ENCODE measurements around the gene PLBD2. TPM values are rescaled to one million over a fixed set of nuclear protein-coding genes. Genes with fewer than 3 reads are reported as not detected.

The PLBD2 gene
- total RNA-seq, 2 donors from 2014 or later = 54.1 to 104 TPM

- no peaks in the 10 kb centered on the region for H3K4me1 ChIP-seq (ENCODE audit: control insufficient read depth in 1 of 2, low read depth in 2 of 2)
- H3K9me3 ChIP-seq = no peaks in the 10 kb centered on the region
- ATAC-seq (ENCODE audit: insufficient number of reproducible peaks, low FRiP score, low read depth) (no peak), DNase-seq (ENCODE audit: low spot score) (no peak)
- H3K36me3 ChIP-seq = peaks cover 50% of the 10 kb centered on the region
- TF ChIP-seq, protein P1, sequence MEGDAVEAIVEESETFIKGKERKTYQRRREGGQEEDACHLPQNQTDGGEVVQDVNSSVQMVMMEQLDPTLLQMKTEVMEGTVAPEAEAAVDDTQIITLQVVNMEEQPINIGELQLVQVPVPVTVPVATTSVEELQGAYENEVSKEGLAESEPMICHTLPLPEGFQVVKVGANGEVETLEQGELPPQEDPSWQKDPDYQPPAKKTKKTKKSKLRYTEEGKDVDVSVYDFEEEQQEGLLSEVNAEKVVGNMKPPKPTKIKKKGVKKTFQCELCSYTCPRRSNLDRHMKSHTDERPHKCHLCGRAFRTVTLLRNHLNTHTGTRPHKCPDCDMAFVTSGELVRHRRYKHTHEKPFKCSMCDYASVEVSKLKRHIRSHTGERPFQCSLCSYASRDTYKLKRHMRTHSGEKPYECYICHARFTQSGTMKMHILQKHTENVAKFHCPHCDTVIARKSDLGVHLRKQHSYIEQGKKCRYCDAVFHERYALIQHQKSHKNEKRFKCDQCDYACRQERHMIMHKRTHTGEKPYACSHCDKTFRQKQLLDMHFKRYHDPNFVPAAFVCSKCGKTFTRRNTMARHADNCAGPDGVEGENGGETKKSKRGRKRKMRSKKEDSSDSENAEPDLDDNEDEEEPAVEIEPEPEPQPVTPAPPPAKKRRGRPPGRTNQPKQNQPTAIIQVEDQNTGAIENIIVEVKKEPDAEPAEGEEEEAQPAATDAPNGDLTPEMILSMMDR (IDR thresholded peaks at IDR 0.05) = no peak
- H3K4me3 ChIP-seq = no peak overlapping the region
- H3K27ac ChIP-seq = no peak overlapping the region
- H3K27me3 ChIP-seq (replicated peaks; ENCODE audit: insufficient read depth) = no peaks in the 10 kb centered on the region
These were observed 28.6 kb downstream of the PLBD2 start for GRCh38 chr12:113386866-113387566.

- H3K9me3 ChIP-seq = no peaks in the 10 kb centered on the region
- no peak for ATAC-seq (ENCODE audit: insufficient number of reproducible peaks, low FRiP score, low read depth)
- H3K36me3 ChIP-seq = peaks cover 50% of the 10 kb centered on the region
- no peaks in the 10 kb centered on the region for H3K4me1 ChIP-seq (ENCODE audit: control insufficient read depth in 1 of 2, low read depth in 2 of 2)
- H3K27ac ChIP-seq = no peak overlapping the region
- H3K4me3 ChIP-seq = no peak overlapping the region
- DNase-seq (ENCODE audit: low spot score) = no peak
- TF ChIP-seq, protein P1 (IDR thresholded peaks at IDR 0.05) = no peak
- H3K27me3 ChIP-seq (replicated peaks; ENCODE audit: insufficient read depth) = no peaks in the 10 kb centered on the region
These were observed 29.2 kb downstream of the PLBD2 start for GRCh38 chr12:113387631-113388030.

GRCh38 chr12:113388351-113388750, 30.0 kb downstream of the PLBD2 start:
- DNase-seq (ENCODE audit: low spot score) = no peak
- H3K36me3 ChIP-seq = peaks cover 46% of the 10 kb centered on the region
- ATAC-seq (ENCODE audit: insufficient number of reproducible peaks, low FRiP score, low read depth) = no peak
- H3K27ac ChIP-seq = no peak overlapping the region
- no peaks in the 10 kb centered on the region for H3K4me1 ChIP-seq (ENCODE audit: control insufficient read depth in 1 of 2, low read depth in 2 of 2)
- H3K9me3 ChIP-seq = no peaks in the 10 kb centered on the region
- H3K27me3 ChIP-seq (replicated peaks; ENCODE audit: insufficient read depth) = no peaks in the 10 kb centered on the region
- TF ChIP-seq, protein P1 (IDR thresholded peaks at IDR 0.05) = no peak
- H3K4me3 ChIP-seq = no peak overlapping the region

GRCh38 chr12:113390064-113391043, 32.0 kb downstream of the PLBD2 start:
- Histone ChIP-seq H3K27ac (no peak overlapping the region), H3K36me3 (peaks cover 27% of the 10 kb centered on the region), H3K9me3 (no peaks in the 10 kb centered on the region), H3K4me3 (no peak overlapping the region), H3K4me1 (ENCODE audit: control insufficient read depth in 1 of 2, low read depth in 2 of 2) (no peaks in the 10 kb centered on the region), H3K27me3 (replicated peaks; ENCODE audit: insufficient read depth) (no peaks in the 10 kb centered on the region)
- DNase-seq (ENCODE audit: low spot score) (no peak), ATAC-seq (ENCODE audit: insufficient number of reproducible peaks, low FRiP score, low read depth) (no peak)
- TF ChIP-seq, protein P1 (IDR thresholded peaks at IDR 0.05) = no peak

DNA sequence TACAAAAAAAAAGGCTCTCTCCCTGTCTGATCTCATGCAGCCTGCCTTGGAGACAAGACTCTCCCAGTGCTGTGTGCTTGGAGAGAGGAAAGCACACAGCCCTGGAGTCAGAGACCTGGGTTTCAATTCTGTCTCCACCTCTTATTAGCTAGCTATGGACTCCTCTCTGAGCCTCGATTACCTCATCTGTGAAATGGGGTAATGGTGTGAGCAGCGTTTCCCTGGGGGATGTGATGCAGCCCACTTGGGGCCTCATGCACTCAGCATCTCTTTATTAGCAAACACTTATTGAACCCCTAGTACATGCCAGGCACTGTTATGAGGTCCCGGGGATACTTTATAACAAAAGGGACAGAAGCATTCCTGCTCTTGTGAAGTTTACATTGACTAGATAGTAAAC, 32.8 kb downstream of the PLBD2 start:
- H3K36me3 ChIP-seq = peaks cover 26% of the 10 kb centered on the region
- no peaks in the 10 kb centered on the region for H3K27me3 ChIP-seq (replicated peaks; ENCODE audit: insufficient read depth)
- TF ChIP-seq, protein P1 (IDR thresholded peaks at IDR 0.05) = no peak
- H3K4me3 ChIP-seq = no peak overlapping the region
- H3K27ac ChIP-seq = no peak overlapping the region
- H3K9me3 ChIP-seq = no peaks in the 10 kb centered on the region
- no peak for ATAC-seq (ENCODE audit: insufficient number of reproducible peaks, low FRiP score, low read depth)
- DNase-seq (ENCODE audit: low spot score) = no peak
- no peaks in the 10 kb centered on the region for H3K4me1 ChIP-seq (ENCODE audit: control insufficient read depth in 1 of 2, low read depth in 2 of 2)

Measured in thoracic aorta (tissue), 2 donors.